Keratinocyte (primary cell): Measurements from ENCODE around the gene REPIN1. TPM values are rescaled to one million over a fixed set of nuclear protein-coding genes. Genes with fewer than 3 reads are reported as not detected.

Experiments
- DNase-seq: peaks from one replicate; pipeline ENCODE4 v3.0.0-alpha.2; 2011; ENCODE audit warnings: low read depth, missing footprints, low spot score
- FAIRE-seq: peaks from 2 replicates; lab custom pipeline; 2011; peaks lifted over from hg19 to GRCh38; lab: Jason Lieb, UNC
- H2AFZ ChIP-seq: 2 replicates; pipeline ENCODE4 v1.6.0; 2012; ENCODE audit warnings: low read length, control low read depth, inconsistent platforms; ENCODE audit not compliant: control insufficient read depth
- H3K27ac ChIP-seq: 2 replicates; pipeline ENCODE4 v1.5.1; 2011; ENCODE audit warnings: low read length; ENCODE audit not compliant: control insufficient read depth, insufficient read depth
- H3K27me3 ChIP-seq: 3 replicates; pipeline ENCODE4 v1.6.0; 2011; ENCODE audit warnings: low read length; ENCODE audit not compliant: control insufficient read depth, insufficient read depth; ENCODE audit errors: extremely low read depth
- H3K36me3 ChIP-seq, 2 experiments: 2 replicates in 1 of 2; 3 replicates in 1 of 2; pipeline ENCODE4 v1.5.1; 2011; ENCODE audit warnings: low read length in 2 of 2, mild to moderate bottlenecking in 1 of 2; ENCODE audit not compliant: control insufficient read depth in 2 of 2, insufficient read depth in 2 of 2; ENCODE audit errors: extremely low read depth in 1 of 2
- H3K4me1 ChIP-seq: 3 replicates; pipeline ENCODE4 v1.5.1; 2011; ENCODE audit warnings: low read length; ENCODE audit not compliant: control insufficient read depth, insufficient read depth; ENCODE audit errors: extremely low read depth
- H3K4me2 ChIP-seq: 3 replicates; pipeline ENCODE4 v1.6.0; 2011; ENCODE audit warnings: low read depth, low read length; ENCODE audit not compliant: control insufficient read depth, insufficient read depth; ENCODE audit errors: extremely low read depth
- H3K4me3 ChIP-seq, 3 experiments: fragments of 200-600 bp in 1 of 3; sonication (generic) in 1 of 3; 2 replicates in 2 of 3; 3 replicates in 1 of 3; pipeline ENCODE4 v1.5.1; 2011 to 2016; ENCODE audit warnings: low read length in 3 of 3, mild to moderate bottlenecking in 3 of 3, control low read depth in 2 of 3, inconsistent platforms in 1 of 3, low read depth in 1 of 3, mixed read lengths in 1 of 3, mixed run types in 1 of 3, moderate library complexity in 1 of 3; ENCODE audit not compliant: control insufficient read depth in 2 of 3, insufficient read depth in 2 of 3; ENCODE audit errors: extremely low read depth in 1 of 3
- H3K79me2 ChIP-seq: 2 replicates; pipeline ENCODE4 v1.6.0; 2012; ENCODE audit warnings: low read length; ENCODE audit not compliant: control insufficient read depth, insufficient read depth
- H3K9ac ChIP-seq: 3 replicates; pipeline ENCODE4 v1.6.0; 2011; ENCODE audit warnings: low read length; ENCODE audit not compliant: control insufficient read depth, insufficient read depth; ENCODE audit errors: extremely low read depth
- H3K9me1 ChIP-seq: 3 replicates; pipeline ENCODE4 v1.6.0; 2011; ENCODE audit warnings: low read length; ENCODE audit not compliant: control insufficient read depth, insufficient read depth; ENCODE audit errors: extremely low read depth
- H3K9me3 ChIP-seq: 2 replicates; pipeline ENCODE4 v1.5.1; 2012; ENCODE audit warnings: low read depth, low read length; ENCODE audit not compliant: control insufficient read depth
- H4K20me1 ChIP-seq: 3 replicates; pipeline ENCODE4 v1.6.0; 2011; ENCODE audit warnings: low read length; ENCODE audit not compliant: control insufficient read depth, insufficient read depth; ENCODE audit errors: extremely low read depth
- EZH2 ChIP-seq: IDR thresholded peaks from one replicate; pipeline ENCODE4 v1.6.1; 2012; ENCODE audit warnings: inconsistent platforms, mild to moderate bottlenecking, low read length, moderate library complexity
- dilution Hi-C: fragments of 300-500 bp; cut with MboI; formaldehyde crosslinking; loops from one replicate; pipeline ENCODE4 v1.7.0; 2020; ENCODE audit warnings: low sequenced_read_pairs; ENCODE audit not compliant: extremely low pct_ligation_motif_present
- polyA plus RNA-seq, 5 experiments: library from polyadenylated mRNA; depleted of rRNA in 3 of 5; stranded (reverse) in 3 of 5; stranded (forward) in 1 of 5; unstranded in 1 of 5; fragments of >200 nt; gene quantifications; 1 replicate in 1 of 5; 2 replicates in 3 of 5; 3 replicates in 1 of 5; pipeline versions ENCODE4 v1.2.1 to v1.2.3, GENCODE V29; 2011 to 2012; ENCODE audit warnings: missing spikeins in 2 of 5, low read depth in 1 of 5, low replicate concordance in 1 of 5
- TF ChIP-seq, protein P1 (sequence below), 3 experiments: IDR thresholded peaks in 1 of 3; conservative IDR thresholded peaks in 1 of 3; optimal IDR thresholded peaks in 1 of 3; 2 replicates in 2 of 3; 3 replicates in 1 of 3; pipeline versions ENCODE3 to v1.5.1; 2011; ENCODE audit warnings: low read length in 3 of 3, mild to moderate bottlenecking in 3 of 3, moderate library complexity in 2 of 3, control low read depth in 1 of 3, inconsistent platforms in 1 of 3; ENCODE audit not compliant: insufficient read depth in 2 of 3; ENCODE audit errors: extremely low read depth in 1 of 3

Gene REPIN1
- polyA plus RNA-seq, 1 donor (not counting 4 experiments of a cell fraction or from before 2014, with no cell fraction given): 9.3 TPM

DNA sequence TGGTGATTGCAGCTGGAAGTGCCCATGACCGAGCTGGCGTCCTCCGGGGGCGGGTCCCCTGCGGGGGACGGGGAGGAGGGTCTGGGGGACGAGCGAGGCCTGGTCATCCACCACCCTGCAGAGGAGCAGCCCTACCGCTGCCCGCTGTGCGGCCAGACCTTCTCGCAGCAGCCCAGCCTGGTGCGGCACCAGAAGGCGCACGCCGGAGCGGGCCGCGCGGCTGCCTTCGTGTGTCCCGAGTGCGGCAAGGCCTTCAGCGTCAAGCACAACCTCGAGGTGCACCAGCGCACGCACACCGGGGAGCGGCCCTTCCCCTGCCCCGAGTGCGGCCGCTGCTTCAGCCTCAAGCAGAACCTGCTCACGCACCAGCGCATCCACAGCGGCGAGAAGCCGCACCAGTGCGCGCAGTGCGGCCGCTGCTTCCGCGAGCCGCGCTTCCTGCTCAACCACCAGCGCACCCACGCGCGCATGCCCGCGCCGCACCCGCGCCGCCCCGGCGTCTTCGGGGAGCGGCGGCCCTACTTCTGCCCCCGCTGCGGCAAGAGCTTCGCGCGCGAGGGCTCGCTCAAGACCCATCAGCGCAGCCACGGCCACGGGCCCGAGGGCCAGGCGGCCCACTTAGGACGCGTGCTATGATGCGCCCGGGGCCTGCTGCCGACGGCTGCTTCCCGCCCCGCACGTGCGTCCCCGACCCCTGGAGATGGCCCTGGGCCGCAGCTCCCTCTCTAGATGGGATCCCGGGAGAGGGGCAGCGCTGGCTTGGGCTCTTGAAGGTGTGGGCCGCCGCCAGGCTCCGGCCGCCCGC is 39.2 kb downstream of the REPIN1 start:
- Histone ChIP-seq H3K27ac (no peak overlapping the region), H3K4me1 (peaks cover 19% of the 10 kb centered on the region), H3K36me3 (no peaks in the 10 kb centered on the region), H3K9me3 (no peaks in the 10 kb centered on the region), H3K27me3 (no peaks in the 10 kb centered on the region), H3K9me1 (no peaks in the 10 kb centered on the region), H2AFZ (no peak overlapping the region), H3K79me2 (no peaks in the 10 kb centered on the region), H4K20me1 (no peaks in the 10 kb centered on the region), H3K9ac (no peak overlapping the region), H3K4me3 (no peak overlapping the region), H3K4me2 (no peak overlapping the region)
- DNase-seq (no peak), FAIRE-seq (no peak)
- dilution Hi-C loops: no loop called here
- TF ChIP-seq EZH2: no peak

DNA sequence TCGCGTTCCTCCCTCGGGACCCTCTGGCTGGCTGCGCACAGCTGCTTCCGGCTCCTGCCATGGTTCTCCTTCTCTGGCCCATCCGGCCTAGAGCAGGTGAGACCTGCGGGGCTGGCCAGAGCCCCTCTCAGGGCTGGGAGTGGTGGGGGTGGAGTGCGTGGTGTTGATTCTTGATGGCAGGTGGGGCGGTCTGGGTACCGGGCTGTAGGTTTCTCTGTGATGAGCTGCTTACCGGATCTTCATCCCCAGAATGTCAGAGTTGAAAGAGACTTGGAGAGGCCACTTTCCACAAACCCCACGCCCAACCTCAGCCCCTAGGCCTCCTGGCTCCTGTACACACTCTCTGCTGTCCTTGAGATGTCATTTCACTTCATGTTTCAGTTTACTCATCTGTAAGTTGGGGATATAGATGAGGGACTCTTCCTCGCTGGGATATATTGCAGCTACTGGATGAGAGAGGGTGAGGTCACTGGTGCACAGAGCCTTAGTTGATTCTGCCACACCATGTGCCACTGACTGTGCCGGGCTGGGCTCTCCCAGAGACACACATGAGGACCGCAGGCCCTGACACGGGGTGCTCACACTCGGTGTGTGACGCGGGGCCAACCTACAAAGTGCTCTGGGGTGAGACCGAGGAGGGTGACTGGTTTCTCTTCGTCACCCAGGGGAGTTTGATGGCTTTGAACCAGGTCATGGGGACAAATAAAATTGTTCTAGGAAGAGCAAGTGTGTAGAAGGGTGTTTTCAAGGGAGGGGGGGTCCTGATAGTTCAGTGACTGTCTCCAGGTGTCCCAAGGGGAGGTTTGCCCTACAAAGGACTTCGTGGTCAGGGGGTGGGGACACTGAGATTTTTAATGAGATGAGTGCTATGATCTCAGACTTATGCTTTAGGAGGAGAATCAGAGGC is 40.0 kb downstream of the REPIN1 start:
- no peak for FAIRE-seq
- Histone ChIP-seq H3K9me1 (no peaks in the 10 kb centered on the region), H4K20me1 (no peaks in the 10 kb centered on the region), H3K4me3 (no peak overlapping the region), H3K9ac (no peak overlapping the region), H3K27ac (no peak overlapping the region), H3K36me3 (no peaks in the 10 kb centered on the region), H2AFZ (no peak overlapping the region), H3K27me3 (no peaks in the 10 kb centered on the region), H3K4me1 (peaks cover 19% of the 10 kb centered on the region), H3K9me3 (no peaks in the 10 kb centered on the region), H3K4me2 (no peak overlapping the region), H3K79me2 (no peaks in the 10 kb centered on the region)
- dilution Hi-C loops: no loop called here
- TF ChIP-seq, protein P1, sequence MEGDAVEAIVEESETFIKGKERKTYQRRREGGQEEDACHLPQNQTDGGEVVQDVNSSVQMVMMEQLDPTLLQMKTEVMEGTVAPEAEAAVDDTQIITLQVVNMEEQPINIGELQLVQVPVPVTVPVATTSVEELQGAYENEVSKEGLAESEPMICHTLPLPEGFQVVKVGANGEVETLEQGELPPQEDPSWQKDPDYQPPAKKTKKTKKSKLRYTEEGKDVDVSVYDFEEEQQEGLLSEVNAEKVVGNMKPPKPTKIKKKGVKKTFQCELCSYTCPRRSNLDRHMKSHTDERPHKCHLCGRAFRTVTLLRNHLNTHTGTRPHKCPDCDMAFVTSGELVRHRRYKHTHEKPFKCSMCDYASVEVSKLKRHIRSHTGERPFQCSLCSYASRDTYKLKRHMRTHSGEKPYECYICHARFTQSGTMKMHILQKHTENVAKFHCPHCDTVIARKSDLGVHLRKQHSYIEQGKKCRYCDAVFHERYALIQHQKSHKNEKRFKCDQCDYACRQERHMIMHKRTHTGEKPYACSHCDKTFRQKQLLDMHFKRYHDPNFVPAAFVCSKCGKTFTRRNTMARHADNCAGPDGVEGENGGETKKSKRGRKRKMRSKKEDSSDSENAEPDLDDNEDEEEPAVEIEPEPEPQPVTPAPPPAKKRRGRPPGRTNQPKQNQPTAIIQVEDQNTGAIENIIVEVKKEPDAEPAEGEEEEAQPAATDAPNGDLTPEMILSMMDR (optimal IDR thresholded peaks at IDR 0.05 in 1 of 3, IDR thresholded peaks at IDR 0.05 in 1 of 3, conservative IDR thresholded peaks at IDR 0.05 in 1 of 3; ENCODE audit: extremely low read depth in 1 of 3, insufficient read depth in 2 of 3, low read length in 3 of 3): no peak
- no peak for TF ChIP-seq EZH2
- no peak for DNase-seq
